Astrocyte (in vitro differentiated cells and primary cell): ENCODE measurements around the gene FRMD4A. TPM values are rescaled to one million over a fixed set of nuclear protein-coding genes. Genes with fewer than 3 reads are reported as not detected.

Experiments used
- DNase-seq: peaks from one replicate; pipeline ENCODE4 v3.0.0-alpha.2; 2010; ENCODE audit warnings: low read depth
- FAIRE-seq: peaks from 2 replicates; lab custom pipeline; 2011; peaks lifted over from hg19 to GRCh38; lab: Jason Lieb, UNC
- H2AFZ ChIP-seq: 2 replicates; pipeline ENCODE4 v1.6.0; 2012; ENCODE audit warnings: low read depth, low read length, inconsistent platforms
- H3K27ac ChIP-seq: 2 replicates; pipeline ENCODE4 v1.5.1; 2011; ENCODE audit warnings: low read depth, low read length, inconsistent platforms
- H3K27me3 ChIP-seq: 2 replicates; pipeline ENCODE4 v1.6.0; 2011; ENCODE audit warnings: low read length, inconsistent platforms; ENCODE audit not compliant: insufficient read depth
- H3K36me3 ChIP-seq: 2 replicates; pipeline ENCODE4 v1.5.1; 2011; ENCODE audit warnings: low read length, inconsistent platforms; ENCODE audit not compliant: insufficient read depth
- H3K4me1 ChIP-seq: 2 replicates; pipeline ENCODE4 v1.5.1; 2011; ENCODE audit warnings: low read length, inconsistent platforms; ENCODE audit not compliant: insufficient read depth
- H3K4me2 ChIP-seq: 2 replicates; pipeline ENCODE4 v1.6.0; 2012; ENCODE audit warnings: low read length, inconsistent platforms
- H3K4me3 ChIP-seq: 2 replicates; pipeline ENCODE4 v1.5.1; 2011; ENCODE audit warnings: low read depth, mild to moderate bottlenecking, low read length, inconsistent platforms; ENCODE audit not compliant: insufficient read depth
- H3K79me2 ChIP-seq: 2 replicates; pipeline ENCODE4 v1.6.0; 2012; ENCODE audit warnings: mild to moderate bottlenecking, low read length, inconsistent platforms; ENCODE audit not compliant: insufficient read depth
- H3K9ac ChIP-seq: 2 replicates; pipeline ENCODE4 v1.6.0; 2012; ENCODE audit warnings: mild to moderate bottlenecking, low read length, inconsistent platforms
- H3K9me3 ChIP-seq: 2 replicates; pipeline ENCODE4 v1.5.1; 2012; ENCODE audit warnings: low read depth, mild to moderate bottlenecking, low read length, inconsistent platforms; ENCODE audit not compliant: insufficient read depth
- H4K20me1 ChIP-seq: 2 replicates; pipeline ENCODE4 v1.6.0; 2012; ENCODE audit warnings: low read length, inconsistent platforms; ENCODE audit not compliant: insufficient read depth
- H3K27ac Mint-ChIP-seq: one replicate; pipeline ENCODE4 v1.8.0; 2021; ENCODE audit warnings: mild to moderate bottlenecking, mixed read lengths; ENCODE audit not compliant: unreplicated experiment
- H3K27me3 Mint-ChIP-seq: one replicate; pipeline ENCODE4 v1.8.0; 2021; ENCODE audit warnings: low read depth, mixed read lengths; ENCODE audit not compliant: unreplicated experiment
- H3K36me3 Mint-ChIP-seq: one replicate; pipeline ENCODE4 v1.8.0; 2021; ENCODE audit warnings: low read depth, mixed read lengths; ENCODE audit not compliant: unreplicated experiment
- H3K4me1 Mint-ChIP-seq: one replicate; pipeline ENCODE4 v1.8.0; 2021; ENCODE audit warnings: low read depth, mixed read lengths; ENCODE audit not compliant: unreplicated experiment
- H3K4me3 Mint-ChIP-seq: one replicate; pipeline ENCODE4 v1.8.0; 2021; ENCODE audit warnings: mild to moderate bottlenecking, moderate library complexity, mixed read lengths; ENCODE audit not compliant: unreplicated experiment
- H3K9me3 Mint-ChIP-seq: one replicate; pipeline ENCODE4 v1.8.0; 2021; ENCODE audit warnings: mild to moderate bottlenecking, mixed read lengths; ENCODE audit not compliant: unreplicated experiment
- EZH2 ChIP-seq: IDR thresholded peaks from 2 replicates; pipeline ENCODE4 v1.6.1; 2012; ENCODE audit warnings: mild to moderate bottlenecking, low read length, inconsistent platforms; ENCODE audit not compliant: insufficient read depth
- total RNA-seq: library from RNA; stranded (reverse); gene quantifications from 2 replicates; pipeline ENCODE4 v1.2.1, GENCODE V29; 2021
- TF ChIP-seq, protein P1 (sequence below): IDR thresholded peaks from 2 replicates; pipeline ENCODE4 v1.5.1; 2011; ENCODE audit warnings: low read depth, mild to moderate bottlenecking, inconsistent platforms, low read length, moderate library complexity; ENCODE audit not compliant: insufficient read depth

The FRMD4A gene
- total RNA-seq, 1 donor from 2014 or later = 82.5 TPM

DNA sequence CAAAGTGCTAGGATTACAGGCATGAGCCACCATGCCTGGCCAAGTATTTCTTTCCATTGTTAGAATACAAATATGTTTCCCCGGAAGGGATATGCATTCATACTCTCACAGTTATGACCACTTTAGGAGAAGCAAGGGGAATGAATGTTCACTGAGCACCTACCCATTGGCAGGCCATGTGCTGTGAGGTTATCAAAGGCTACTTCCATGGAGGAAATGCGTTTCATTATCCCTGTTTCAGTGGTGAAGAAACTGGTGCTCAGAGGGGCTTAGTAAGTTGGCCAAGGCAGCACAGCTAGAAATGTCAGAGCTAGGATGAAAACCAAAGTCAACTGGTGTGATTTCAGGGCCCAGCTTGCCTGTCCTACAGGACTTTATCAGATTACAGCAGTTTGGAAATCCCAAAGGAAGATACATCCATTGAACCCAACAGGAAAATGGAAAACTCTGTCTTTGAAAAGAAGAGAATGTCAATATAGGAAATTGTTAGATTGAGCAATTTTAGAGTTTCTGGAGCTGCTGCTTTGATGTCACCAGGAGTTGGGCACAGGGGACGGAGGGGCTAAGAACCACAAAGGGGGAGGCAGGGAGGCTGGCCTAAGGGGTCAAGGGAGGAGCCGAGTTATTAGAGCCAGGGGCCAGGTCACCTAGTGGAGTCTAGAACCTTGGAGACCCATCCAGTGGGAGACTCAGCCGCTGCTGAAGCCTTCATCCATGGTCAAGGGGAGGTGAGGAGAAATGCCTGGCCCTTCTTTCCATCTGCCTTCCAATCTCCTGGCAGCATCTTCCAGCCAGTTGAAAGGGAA, 319.8 kb downstream of the FRMD4A start:
- no peaks in the 10 kb centered on the region for H3K9me3 ChIP-seq
- peaks cover 31% of the 10 kb centered on the region for H3K4me1 ChIP-seq
- H2AFZ ChIP-seq = no peak overlapping the region
- peak overlapping the region; percentile 86 for H3K9ac ChIP-seq
- TF ChIP-seq, protein P1, sequence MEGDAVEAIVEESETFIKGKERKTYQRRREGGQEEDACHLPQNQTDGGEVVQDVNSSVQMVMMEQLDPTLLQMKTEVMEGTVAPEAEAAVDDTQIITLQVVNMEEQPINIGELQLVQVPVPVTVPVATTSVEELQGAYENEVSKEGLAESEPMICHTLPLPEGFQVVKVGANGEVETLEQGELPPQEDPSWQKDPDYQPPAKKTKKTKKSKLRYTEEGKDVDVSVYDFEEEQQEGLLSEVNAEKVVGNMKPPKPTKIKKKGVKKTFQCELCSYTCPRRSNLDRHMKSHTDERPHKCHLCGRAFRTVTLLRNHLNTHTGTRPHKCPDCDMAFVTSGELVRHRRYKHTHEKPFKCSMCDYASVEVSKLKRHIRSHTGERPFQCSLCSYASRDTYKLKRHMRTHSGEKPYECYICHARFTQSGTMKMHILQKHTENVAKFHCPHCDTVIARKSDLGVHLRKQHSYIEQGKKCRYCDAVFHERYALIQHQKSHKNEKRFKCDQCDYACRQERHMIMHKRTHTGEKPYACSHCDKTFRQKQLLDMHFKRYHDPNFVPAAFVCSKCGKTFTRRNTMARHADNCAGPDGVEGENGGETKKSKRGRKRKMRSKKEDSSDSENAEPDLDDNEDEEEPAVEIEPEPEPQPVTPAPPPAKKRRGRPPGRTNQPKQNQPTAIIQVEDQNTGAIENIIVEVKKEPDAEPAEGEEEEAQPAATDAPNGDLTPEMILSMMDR = no peak
- TF ChIP-seq EZH2 = no peak
- peak overlapping the region; percentile 1 for H3K4me3 ChIP-seq
- H3K27ac ChIP-seq = peak overlapping the region; percentile 96
- H3K79me2 ChIP-seq = peaks cover 12% of the 10 kb centered on the region
- H3K4me1 Mint-ChIP-seq = peaks cover 38% of the 10 kb centered on the region
- H3K27me3 Mint-ChIP-seq = no peaks in the 10 kb centered on the region
- DNase-seq (no peak), FAIRE-seq (no peak)
- H4K20me1 ChIP-seq = no peaks in the 10 kb centered on the region
- no peaks in the 10 kb centered on the region for H3K27me3 ChIP-seq
- no peaks in the 10 kb centered on the region for H3K9me3 Mint-ChIP-seq
- no peaks in the 10 kb centered on the region for H3K36me3 Mint-ChIP-seq
- H3K4me2 ChIP-seq = peak overlapping the region; percentile 84
- H3K36me3 ChIP-seq = no peaks in the 10 kb centered on the region
- H3K27ac Mint-ChIP-seq = peak overlapping the region; percentile 89
- H3K4me3 Mint-ChIP-seq = no peak overlapping the region

DNA sequence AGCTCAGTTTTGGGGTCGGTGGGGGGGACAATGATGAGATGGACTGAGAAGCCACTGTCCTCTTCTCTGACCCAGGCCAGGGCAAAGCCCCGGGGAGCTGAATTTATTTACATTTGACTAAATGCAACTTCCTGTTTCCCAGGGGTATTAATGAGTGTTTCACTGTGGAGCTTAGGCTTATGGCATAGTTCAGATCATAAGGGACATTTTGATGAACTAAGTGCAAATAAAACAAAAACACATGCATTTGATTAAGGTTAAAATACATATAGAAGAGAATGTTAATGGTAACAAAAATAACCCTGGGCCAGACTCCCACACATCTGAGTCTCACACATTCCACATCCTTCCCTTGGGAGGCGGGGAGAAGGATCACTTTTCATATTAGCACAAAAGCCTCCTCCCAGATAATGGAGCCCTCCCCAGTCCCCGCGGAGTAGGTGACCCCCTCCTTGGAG, 320.6 kb downstream of the FRMD4A start:
- Histone ChIP-seq H3K27me3 (no peaks in the 10 kb centered on the region), H3K27ac (peak overlapping the region; percentile 96), H3K79me2 (peaks cover 17% of the 10 kb centered on the region), H3K4me2 (peak overlapping the region; percentile 84), H3K9me3 (no peaks in the 10 kb centered on the region), H3K4me3 (peak overlapping the region; percentile 60), H3K4me1 (peaks cover 34% of the 10 kb centered on the region), H4K20me1 (no peaks in the 10 kb centered on the region), H3K36me3 (no peaks in the 10 kb centered on the region), H3K9ac (peak overlapping the region; percentile 86), H2AFZ (peak overlapping the region; percentile 11)
- no peak for FAIRE-seq
- Mint-ChIP-seq H3K36me3 (no peaks in the 10 kb centered on the region), H3K27me3 (no peaks in the 10 kb centered on the region), H3K9me3 (no peaks in the 10 kb centered on the region), H3K4me3 (peak overlapping the region; percentile 62), H3K27ac (peak overlapping the region; percentile 96), H3K4me1 (peaks cover 36% of the 10 kb centered on the region)
- TF ChIP-seq EZH2 = no peak
- TF ChIP-seq, protein P1 = no peak
- DNase-seq = peak; percentile 77
